ENCODE results near the gene CDHR4.
"Not testable (repeated sequence)": the region's sequence is repeated elsewhere in the genome, so short reads cannot be mapped to it uniquely, and the experiment has no call there.

CDHR4 gene, protein sequence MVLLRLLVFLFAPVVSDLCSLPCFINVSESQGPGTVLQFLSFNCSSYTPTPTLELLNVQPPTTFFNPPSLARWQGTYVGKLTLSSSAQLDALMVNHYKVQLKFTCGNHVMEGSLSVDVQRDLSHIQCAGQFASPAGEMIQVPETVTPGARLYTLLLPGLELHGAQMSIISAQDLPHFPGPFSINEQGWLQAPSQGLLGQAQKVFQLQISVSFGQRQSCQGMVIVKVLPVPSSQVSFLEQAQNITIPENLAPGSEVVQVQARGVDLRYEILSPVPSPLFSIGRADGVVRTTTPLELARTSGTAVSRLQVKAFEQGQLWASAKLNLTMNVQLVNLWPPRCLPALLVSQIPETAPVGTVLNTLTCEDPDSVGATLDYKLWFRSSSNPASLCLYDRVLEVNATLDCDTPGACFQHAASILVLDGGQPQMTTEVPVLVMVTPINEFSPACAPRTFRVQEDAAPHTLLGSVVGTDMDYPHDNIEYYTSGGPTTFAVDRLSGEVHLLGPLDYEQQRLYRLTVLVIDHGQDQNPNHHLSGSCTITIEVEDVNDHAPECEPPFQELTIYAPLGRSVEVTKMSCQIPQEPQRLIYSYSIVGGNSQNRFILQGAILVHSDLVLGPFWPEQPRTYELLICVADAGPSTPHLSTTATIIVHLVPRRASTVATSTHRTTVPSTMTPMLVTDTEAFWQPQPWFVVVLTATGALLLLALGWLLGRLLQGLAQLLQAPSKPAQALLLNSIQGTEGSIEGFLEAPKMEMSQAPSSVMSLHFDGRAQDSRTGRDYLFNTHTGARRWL

DNA sequence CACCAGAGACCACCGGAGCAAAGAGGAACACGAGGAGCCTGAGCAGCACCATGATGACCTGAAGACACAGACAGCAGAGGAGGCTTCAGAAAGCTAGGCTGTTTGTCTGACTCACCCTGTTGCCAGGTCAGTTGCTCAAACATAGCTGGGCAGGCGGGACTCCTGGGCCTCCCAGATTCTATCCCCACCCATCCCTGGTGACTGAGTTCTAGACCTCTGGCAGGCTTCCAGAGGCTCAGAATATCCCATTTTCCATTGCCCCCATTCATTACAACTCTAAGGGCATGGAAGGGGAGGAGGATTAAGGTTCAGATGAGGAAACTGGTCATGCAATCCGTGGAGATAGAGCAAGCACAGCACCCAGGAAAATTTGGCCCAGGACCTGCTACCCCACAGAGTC, at the start of gene CDHR4:
TSS of gene CDHR4 (minus strand) at position 113 of the 400 bp plus-strand sequence. CDS start at position 52, 61 bp downstream.
- in situ Hi-C loops (cut with MboI; ENCODE audit: low sequenced_read_pairs) = no loop called here

DNA sequence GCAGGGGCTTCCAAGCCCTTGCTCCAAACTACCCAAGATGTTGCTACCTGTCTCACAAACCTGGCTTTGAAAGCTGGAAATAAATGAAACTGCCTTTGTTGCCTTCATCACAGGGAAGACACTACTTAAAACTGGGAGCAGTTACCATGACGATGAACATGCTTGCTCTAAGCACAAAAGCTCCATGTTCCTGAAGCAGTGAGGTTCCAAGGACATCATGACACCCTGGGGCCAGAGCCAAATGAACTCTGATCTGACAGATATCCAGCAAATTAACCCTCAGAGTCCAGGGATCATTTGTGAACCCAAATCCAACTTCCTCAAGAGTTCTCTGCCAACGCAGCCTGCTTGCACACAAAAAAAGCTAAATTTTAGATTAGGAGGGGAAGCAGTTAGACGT, 46.0 kb upstream of the CDHR4 start:
- in situ Hi-C loops (cut with MboI; ENCODE audit: low sequenced_read_pairs) = no loop called here

DNA sequence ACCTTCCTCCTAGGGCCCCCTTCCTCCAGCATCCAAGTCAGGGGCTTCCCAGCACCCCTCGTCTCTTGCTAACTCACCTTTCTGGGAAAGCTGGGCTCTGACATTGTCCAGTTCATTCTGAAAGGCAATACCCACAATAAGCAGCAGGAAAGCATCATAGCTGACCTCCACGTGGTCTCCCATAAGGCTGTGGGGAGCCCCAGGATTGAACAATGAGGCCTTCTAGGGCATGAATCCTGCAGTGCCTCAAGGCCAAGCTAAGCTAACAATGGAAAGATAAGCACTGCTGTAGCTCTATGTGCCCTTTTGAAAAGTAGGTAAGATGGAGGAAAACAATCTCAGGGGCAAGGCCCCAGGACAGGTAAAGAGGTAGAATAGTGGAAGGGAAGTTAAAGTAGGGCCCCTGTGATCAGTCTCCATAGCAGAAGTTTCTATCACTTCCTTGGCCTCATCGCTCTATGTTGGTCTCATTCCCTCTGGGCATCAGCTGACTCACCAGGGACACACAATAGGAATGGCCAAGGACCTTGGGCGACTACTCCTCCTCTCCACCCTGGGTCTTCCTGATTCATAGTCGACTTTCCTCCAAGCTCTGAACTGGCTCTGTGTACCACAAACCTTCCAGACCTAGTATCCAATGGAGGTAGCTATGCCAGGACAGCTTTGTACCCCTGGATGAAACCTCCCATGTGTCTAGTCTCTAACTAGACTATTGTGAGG, 45.0 kb upstream of the CDHR4 start:
- in situ Hi-C loops (cut with MboI; ENCODE audit: low sequenced_read_pairs) = no loop called here

DNA sequence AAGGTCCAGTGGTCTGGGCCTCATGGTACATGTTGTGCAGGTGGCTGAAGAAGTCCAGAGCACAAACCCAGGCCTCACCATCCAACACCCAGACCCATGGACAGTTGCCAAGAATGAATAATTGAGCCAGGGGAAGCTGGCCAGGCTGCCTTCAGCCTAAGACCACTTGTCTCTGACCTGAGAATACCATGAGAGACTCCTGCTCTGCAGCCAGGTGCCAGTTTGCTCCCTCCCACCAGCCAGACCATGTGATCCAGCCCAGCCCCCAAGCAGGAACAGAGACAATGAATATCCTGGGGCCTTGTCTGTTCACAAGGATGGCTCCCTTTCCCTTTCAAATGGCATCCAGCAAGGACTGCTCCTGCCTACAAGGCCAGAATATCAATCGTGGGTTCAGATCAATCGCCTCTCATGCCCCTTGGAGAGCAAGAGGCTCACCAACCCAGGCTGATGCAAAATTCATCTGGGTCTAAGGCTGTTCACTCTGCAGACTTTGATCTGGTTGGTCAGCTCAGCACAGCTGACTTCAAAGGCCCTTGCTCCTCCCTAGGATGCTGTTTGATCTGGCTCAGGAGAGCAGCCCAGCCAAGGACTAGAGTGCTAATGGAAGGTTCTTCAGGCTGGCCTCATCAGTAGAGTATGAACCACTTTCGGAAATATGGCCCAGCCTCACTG, 43.3 kb upstream of the CDHR4 start:
- in situ Hi-C loops (cut with MboI; ENCODE audit: low sequenced_read_pairs) = no loop called here

DNA sequence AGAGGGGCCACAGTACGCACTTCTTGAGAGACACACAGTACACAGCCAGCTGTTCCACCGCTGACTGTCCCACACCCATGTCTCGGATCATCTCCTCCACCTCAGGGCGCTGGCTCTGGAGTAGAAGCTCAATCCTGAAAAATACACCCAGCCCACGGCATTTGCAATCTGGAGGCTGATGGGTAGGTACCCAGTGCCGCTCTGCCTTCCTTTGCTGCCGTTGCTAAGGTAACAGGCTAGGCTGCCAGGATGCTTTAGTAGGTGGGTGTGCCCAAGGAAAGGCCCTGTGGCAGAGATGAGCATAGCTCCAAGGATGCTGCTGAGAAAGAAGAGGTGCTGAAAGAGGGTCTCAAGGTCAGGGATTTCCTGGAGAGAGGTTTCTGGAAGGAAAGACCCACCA, 42.1 kb upstream of the CDHR4 start:
- in situ Hi-C loops (cut with MboI; ENCODE audit: low sequenced_read_pairs) = no loop called here

DNA sequence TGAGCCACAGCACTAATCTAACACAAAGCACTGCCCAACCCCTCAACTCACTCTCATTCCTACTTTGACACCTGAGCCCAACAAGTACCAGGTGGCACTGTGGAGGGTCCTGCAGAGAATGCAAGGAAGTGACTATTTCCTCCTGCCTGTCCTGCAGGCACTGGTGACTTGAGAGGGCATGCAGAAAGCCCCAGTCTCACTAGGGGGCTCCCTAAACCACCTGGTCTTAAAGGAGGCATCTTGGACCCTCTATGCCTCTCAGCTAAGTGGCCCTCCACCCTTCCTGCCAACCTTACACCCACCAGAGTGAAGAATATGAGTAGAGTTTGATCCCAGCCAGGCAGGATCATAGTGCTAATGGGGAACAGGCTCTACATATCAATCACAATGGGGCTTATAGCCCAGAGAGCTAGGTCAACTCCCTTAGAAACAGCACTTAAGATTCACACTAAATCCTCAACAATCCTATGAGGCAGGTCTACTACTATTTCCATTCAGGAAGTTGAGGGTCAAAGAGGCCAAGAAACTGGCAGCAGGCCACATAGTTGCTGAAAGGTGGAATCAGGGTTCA, 41.5 kb upstream of the CDHR4 start:
- in situ Hi-C loops (cut with MboI; ENCODE audit: low sequenced_read_pairs) = no loop called here

DNA sequence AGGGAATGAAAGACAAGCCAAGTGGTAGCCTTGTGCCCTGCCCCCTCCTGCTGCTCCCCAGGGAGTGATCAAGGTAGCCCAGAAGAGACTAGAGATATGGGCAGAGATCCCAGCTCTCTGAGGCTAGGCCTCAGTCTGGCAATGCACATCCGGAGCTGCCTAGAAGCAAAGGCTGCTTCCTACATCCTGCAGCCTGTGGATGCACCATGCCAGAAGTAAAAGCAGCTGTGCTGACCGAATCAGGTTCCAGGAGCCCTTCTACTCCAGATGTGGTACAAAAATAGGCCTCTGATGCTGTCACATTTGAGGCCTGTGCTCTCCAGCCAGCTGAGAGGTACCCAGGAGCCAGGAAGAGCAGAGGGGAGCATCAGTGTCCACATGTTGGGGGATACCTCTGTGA, 40.7 kb upstream of the CDHR4 start:
- in situ Hi-C loops (cut with MboI; ENCODE audit: low sequenced_read_pairs) = no loop called here

DNA sequence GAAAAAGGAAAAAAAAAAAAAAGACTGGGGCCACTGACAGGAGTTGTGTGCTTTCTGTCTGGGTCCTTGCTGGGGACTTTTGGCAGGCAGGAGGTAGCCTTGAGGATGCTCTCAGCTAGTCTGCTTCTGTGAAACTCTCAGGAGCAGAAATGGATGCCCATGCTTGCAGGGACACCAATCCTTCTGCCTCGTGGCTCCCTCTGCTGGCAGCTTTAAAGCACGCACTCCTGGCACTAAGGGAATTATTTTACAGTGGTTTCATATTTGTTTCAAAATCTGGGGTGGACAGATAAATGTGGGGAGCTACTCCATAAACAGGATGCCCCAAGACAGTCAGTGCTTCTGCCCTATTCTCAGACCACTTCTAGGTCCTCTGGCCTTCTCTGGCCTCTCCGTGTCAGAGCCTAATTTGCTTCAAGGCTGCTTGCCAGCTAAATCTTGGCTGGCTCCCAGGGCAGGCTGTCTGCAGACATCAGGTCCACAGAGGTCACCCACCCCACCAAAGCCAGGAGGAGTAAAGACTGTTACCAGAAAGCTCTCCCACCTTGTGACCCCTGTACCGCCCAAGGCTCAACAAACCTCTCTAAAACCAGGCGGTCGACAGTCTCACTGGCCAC, 39.6 kb upstream of the CDHR4 start:
- in situ Hi-C loops (cut with MboI; ENCODE audit: low sequenced_read_pairs) = no loop called here

DNA sequence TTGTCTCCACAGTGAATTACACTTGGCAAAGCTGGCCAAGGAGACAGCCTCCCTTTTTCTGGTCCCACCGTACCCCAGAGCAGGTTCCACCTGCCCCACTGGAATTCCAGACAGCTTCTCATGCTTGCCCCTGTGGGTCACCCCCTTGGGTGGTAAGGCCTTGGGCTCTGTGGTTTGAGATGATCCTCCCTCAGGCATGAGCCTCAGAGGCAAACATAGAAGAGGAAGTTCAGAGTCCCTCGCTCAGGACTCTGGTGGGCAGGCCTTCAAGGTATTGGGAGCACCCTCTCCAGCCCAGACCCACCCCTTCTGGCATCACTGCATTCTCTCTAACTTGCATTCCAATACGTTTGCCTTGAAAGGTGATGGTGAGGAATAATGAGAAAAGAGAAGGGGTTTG, 31.7 kb upstream of the CDHR4 start:
- in situ Hi-C loops (cut with MboI; ENCODE audit: low sequenced_read_pairs) = no loop called here

DNA sequence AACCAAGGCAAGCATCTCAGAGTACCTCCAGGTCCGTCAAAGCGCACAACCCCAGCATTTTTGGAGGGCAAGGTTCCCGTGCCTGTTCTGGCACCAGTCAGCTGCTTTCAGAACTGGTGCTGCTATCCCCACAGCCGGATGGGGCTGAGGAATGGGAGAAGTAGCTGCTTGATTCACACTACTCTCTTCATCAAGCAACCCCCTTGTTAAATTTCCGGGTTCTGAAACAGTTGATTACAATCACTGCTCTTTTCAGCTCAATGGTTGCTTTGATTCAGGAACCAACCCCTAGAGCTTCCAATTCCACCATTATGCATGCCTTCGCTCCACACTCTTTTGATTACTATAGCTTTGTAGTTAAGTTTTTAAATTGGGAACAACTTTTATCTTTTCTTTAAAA, 26.3 kb upstream of the CDHR4 start:
- in situ Hi-C loops (cut with MboI; ENCODE audit: low sequenced_read_pairs) = no loop called here

DNA sequence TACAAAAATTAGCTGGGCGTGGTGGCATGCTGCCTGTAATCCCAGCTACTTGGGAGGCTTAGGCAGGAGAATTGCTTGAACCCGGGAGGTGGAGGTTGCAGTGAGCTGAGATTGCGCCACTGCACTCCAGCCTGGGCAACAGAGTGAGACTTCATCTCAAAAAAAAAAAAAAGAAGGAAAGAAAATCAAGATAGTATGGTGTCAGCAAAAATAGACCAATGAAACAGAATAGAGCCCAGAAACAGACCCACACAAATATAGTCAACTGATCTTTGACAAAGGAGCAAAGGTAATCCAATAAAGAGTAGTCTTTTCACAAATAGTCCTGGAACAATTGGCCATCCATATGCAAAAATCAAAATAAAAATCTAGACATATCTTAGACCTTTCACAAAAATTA, 23.5 kb upstream of the CDHR4 start:
- in situ Hi-C loops (cut with MboI; ENCODE audit: low sequenced_read_pairs) = not testable (repeated sequence)

DNA sequence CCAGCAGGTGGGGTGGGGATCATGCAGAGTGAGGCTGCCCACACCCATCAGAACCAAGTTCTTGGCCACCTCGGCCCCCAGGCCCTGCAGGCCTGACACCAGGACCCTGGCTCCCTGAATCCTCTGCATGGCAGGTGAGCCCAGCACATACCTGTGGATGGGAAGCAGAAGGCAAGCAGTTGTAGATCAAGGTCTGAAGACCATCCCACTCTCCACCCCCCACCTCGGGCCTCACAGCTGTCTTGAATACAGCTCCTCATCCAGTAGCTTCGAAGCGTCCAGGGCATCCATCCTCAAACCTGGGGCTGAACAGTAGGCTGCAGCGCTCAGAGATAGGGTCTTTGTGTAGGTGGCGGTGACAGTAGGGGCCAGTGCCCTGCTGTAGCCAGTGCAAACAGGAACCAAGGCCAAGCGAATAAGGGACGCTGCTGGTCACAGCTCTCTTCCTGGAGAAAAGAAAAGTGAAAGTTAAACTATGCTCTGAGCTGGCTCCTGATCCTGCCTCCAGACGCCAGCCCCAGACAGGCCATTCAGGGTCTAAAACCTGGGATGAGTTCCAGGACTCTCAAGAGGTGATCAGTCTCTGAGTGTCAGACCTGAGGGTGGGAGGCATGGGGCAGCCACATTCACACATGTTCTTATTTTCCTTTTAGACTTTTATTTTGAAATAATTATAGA, 14.0 kb upstream of the CDHR4 start, which contains the start of gene UBA7:
TSS of gene UBA7 (minus strand) at position 457 of the 678 bp plus-strand sequence. CDS start at position 291, 166 bp downstream.
- in situ Hi-C loops (cut with MboI; ENCODE audit: low sequenced_read_pairs) = no loop called here

DNA sequence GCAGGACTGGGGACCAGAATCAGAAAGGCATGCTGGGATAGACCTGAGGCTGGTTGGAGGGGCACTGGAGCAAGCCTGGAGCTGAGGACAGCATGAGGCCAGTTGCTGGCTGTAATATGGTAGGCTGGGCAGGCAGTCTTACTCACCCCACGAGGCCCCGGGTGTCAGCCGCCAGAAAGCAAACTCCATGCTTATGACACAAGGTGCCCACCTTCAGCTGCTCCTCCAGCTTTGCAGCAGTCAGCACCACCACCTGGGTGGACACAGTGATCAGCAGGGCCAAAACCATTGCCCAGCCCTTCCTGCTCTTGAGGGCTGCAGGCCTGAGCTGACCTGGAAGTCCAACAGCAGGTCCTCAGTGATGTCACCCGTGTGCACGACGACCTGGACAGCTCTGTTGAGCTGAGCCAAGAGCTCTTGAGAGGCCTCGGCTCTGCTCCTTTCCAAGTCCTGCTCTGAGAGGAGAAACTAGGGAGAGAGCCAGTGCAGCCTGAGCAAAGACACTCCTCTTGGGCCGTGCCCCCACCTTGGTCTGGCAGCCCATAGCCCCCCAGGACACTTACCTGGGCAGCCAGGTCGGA, 13.3 kb upstream of the CDHR4 start:
- in situ Hi-C loops (cut with MboI; ENCODE audit: low sequenced_read_pairs) = no loop called here

DNA sequence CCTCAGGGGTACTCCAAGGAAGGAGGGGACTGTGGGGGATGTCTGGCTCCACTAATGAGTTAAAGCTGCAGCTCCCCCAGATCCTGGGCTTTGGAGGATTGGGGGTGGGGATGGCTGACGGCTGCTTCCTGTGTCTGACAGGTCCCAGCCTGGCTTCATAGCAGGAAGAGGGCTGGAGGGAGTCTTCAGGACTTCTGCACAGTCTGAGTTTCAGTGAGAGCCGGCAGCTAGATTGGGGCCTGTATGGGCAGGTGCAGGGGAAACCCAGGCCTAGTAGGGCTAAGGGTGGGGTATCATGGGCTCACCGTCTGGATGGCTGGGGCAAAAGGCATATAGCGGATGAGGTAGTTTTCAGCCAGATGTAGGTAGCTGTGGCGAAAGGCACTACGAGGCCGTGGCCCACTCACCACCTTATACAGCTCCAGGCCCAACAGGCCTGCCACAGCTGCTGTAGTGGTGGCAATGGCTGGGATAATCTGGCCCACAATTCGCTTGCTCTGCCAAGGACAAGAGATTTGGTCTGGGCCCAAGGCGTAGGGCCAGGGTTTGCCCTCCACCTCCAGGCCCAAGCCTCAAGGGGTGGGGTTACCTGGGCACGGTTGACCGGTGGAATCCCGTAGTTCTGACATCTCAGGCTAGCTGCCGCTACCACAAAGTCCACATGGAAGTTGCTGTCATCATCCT, 7.9 kb upstream of the CDHR4 start:
- in situ Hi-C loops (cut with MboI; ENCODE audit: low sequenced_read_pairs) = no loop called here

DNA sequence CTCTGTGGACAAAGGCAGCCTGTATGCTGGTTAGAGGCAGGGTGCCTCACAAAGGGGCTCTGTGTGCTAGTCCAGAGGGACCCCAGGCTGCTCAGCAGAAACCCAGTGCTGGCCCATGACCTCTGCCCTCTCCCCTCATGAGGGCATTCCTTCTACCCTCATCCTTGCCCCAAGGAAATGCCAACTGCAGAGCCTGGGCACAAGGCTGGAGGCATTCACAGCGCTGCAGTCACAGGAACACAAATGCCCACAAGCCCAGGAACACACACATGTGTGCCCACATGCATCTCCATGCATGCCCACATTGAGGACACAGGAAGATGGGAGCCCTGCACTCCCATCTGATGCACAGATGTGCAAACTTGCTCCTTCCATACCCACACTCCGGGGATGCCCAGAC, 7.2 kb upstream of the CDHR4 start:
- in situ Hi-C loops (cut with MboI; ENCODE audit: low sequenced_read_pairs) = no loop called here

DNA sequence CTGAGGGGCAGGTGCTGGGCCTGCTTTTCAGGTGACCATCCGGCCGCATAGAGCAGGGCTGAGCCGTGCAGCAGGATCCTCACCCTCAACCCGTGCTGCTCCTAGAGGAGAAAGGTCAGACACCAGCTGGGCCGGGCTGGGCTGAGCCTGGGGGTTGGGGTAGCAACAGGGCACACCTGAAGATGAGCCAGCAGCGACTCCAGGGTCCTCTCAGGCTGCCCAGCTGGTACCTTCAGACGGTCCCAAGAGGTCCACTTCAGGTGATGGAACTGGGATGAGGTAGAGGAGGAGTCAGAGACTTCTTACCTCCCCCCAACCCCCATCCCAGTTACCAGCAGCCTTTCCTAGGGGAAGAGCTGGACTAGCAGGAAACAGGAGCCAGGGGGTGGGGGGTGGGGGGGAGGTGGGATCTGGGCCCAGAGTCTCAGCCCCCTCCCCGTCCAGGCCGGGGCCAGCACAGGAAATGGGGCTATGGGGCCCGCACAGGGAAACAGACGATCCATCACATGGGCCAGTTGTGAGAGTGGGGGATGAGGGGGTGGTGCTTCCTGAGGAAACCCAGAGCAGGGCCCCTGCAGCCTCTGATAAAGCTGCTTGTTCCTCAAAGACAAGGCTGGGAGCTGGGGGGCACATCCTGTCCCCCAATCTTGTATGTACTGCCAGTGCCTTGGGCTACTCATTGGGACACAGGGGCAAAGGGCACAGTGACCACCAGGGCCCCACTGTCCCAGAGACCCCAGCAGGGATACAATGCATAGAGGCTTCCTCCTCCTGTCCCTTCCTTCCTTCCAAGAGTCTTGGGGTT, 6.4 kb upstream of the CDHR4 start:
- in situ Hi-C loops (cut with MboI; ENCODE audit: low sequenced_read_pairs) = no loop called here

DNA sequence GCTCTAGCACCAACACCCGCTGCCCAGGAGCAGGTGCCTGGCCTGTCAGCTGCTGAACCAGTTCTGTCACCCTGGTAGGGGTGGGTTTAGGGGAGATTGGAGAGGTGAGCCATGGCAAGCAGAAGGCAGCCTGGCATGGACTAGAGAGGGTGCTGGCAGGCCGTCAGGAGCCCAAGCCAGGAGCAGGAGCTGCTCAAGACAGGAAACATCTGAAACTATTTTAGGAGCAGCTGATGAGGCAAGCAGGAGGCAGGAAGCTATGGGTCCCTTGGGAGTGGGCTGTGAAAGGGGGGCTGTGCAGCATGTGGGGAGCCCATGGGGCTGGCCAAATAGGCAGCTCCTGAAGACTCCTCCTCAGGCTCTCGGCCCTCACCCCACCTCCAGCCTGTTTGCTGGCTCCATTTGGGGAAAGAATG, 5.7 kb upstream of the CDHR4 start:
- in situ Hi-C loops (cut with MboI; ENCODE audit: low sequenced_read_pairs) = no loop called here
